Measurements from ENCODE around the gene ADORA3.
A peak's percentile ranks its signal among the peaks of the same experiment; 100 is the strongest.

ADORA3 gene

DNA sequence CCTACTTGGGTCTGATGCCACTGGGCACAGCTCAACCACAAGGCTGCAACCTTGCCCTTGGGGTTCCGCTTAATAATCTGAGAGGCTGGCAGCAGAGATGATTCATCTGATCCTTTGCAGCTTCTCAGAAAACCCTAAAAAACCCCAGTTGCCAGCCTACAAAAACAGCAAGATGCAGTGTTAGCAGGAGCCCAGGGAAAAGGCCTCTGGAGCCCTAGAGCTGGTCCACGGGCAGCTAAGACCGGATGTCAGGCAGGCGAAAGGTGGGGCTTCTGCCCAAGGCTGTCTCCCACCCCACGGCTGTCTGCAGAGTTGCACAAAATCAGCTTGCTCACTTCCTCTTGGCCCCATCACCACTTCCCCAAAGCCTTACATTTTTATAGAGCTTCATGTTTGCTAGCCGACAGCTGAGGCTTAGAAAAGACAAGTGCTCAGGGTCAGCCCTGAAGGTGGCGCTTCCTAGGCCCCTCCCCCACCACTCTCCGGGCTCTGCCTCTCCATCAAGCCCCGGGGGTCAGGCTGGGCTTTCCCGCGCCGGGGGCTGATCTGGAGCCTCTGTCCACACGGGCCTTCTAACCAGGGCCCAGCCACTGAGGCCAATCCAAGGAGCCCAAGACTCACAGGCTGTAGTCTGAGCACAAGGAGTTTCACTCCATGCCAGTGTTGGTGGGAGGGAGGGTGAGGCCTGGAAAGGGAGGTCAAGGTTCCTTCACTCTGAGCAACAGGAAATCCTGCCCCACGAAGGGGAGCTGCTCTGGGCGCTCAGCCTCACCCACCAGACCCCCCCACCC is 4.2 kb upstream of the ADORA3 start:
- DNase-seq = peak in 10 of 14 donors; percentile 47 to 87 (median 82)

DNA sequence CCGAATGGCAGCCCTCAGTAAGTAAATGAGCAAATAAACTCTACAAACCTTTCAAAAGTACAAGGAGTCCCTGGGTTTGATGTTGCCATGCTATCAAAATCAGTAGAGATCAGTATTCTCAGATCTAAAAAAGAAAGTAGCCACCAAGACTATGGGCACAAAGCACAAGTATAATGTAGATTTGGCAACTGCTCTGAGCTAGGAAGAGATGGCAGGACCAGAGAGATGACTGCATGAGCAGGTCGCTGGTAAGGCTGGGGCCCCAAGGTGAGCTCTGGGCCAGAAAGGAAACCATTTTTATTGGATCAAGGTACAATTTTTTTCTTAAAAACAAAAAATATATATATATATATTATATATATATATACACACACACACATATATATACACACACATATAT is 3.1 kb upstream of the ADORA3 start:
- no peak for DNase-seq

DNA sequence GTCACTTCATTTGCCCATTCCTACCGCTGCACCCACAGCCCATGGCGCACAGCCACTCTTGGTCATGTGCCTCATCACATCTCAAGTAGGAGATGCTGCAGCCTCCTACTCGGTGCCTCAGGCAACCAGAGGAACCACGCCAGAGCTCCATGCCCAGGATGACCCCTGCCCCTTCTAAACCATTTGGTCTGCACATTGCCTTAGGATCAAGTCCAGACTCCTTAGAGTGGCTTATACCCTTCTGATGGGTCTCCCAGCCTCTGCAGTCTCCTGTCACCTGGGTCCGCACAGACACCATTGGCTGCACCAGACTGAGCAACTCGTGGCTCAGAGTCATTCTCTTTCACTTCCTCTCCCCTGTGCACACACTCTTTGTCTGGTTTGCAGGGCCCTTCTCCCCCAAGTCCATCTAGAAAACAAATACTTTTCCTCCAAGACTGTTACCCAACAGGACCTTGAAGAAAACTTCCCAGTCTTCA is 2.2 kb upstream of the ADORA3 start:
- DNase-seq = peak in 4 of 14 donors; percentile 39 to 50 (median 44)

DNA sequence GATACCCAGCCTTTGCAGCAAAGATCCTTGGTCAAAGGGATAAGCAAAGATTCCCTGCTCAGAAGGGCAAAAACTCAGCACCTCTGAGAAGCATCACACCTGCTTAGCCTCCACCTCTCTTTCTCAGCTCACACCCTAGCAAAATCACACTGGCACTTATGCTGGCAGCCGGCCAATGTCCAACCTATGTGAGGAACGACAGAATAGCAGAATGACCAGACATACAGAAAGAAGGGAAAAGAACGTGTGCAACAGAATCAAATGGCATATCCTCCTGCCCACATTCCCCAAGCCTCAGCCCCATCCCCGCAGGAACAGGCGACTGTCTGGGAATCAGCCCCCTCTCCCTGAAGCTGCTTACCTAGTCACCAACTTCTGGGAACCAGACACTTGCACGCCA is 664 bp upstream of the ADORA3 start:
- DNase-seq = no peak

DNA sequence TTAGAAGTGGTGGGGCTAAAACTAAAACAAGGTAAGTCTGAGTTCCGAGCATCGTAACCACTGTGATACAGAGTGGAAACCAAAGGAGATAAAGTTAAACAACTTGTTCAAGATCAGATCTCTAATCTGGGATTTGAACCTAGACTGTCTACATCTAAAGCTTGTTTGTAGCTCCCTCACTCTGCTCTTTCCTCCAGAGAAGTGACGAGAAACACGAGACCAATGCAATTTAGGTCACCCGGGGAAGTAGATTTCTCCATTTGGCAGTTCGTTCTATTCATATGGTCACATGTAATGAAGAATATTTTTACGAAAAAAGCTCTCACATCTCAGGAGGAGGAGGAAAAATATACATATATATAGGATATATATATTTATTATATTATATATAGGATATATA is 1.8 kb downstream of the ADORA3 start:
- DNase-seq = no peak

DNA sequence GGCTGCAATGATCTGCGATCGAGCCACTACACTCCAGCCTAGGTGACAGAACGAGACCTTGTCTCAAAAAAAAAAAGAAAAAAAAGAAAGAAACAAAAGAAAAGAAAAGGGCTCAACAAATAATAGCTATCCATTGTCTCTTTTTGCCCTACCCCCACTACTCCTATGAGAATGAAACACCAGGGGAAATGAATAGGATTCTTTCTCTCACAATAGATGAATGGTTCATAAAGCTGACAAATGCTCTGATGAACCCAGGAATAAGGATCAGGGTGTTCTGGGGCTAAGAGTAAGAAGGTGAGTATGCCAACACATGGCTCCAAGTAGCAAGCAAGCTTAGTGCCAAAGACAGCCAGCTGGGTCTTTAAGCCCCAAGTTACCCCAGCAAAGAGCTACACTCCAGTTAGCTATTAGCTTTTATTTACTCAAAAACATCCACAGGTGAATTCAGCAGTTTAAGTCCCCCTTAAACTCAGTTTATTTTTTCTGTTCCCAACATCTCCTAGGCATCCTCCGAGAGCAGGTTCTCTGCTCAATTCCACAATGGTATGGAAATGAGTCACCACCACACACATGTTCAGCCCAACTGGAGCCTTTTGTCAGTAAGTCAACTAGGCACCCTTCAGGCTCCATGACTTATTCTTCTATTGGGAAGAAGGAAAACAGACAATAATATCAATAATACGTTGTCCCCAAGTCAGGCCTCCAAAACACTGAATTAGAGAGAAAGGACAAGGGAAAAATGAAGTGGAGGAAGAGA is 4.2 kb downstream of the ADORA3 start:
- DNase-seq = no peak

DNA sequence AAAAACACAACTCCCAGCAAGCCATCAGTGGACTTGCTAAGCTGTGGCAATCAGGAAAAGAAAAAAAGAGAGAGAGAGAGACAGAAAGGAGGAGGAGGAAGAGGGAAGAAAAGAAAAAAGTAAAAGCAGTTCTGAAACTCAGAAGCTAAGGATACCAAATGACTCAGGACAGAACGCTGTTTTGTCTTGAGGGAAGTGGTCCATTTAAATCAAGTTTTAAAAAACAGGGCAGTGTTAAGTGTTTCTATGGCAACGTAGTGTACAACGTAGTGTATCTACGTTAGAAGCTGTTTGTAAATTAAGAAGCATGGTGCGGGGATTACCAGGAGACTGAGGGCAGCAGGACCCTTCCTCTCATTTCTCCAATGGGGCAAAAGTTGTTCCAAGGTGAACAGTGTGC is 5.8 kb downstream of the ADORA3 start:
- no peak for DNase-seq

DNA sequence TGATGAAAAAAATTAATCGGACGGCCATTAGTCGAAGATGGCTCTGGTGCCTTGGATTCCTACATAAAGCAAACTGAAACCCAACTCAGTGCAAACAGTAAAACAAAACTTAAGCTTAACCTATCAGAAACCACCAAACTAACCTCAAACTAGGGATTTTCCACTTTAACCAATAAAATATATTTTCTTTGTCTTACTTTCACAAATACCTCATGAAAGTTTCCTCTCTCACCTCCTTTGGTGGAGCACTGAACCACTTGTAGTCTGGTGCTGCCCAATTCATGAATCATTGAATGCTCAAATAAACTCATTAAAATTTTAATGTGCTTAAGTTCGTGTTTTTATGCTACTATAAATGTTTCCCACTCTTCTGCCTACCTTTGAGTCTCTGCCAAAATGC is 7.0 kb downstream of the ADORA3 start:
- no peak for DNase-seq

DNA sequence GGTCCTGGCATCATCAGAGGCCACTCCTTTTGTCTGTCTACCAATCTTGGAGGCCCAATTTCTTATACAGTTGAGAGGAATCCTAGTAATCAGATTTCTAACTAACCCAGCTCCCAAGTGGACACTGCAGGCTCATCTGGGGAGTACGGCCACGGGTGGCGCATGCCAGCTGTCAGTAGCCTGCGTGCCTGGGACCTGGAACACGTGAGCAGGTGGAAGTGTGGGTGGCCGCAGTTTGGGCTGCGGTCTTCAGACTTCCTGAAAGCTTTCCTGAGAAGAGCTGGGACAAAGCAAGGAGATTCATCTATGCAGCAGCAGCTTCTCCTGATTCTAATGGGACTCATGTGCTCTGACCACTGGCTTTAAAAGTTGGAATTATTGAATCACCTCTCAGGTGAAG is 12.4 kb downstream of the ADORA3 start:
- DNase-seq = peak in 1 of 14 donors; percentile 31

DNA sequence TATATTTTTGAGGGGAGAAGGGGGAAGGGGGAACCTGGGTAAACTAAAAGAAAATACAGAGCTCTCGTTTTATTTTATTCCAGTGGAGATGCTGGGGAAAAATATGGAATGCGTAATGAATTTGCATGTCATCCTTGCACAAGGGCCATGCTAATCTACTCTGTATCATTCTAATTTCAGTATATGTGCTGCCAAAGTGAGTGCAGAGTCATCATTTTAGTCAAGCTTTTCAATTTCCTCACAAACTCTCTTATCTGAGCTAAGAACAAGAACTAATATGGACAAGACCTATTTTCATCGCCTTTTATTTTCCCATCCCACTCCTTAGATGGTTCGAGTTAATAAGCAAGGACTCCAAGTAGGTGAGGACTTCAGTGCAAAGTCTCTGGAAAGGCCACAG is 13.2 kb downstream of the ADORA3 start:
- no peak for DNase-seq

DNA sequence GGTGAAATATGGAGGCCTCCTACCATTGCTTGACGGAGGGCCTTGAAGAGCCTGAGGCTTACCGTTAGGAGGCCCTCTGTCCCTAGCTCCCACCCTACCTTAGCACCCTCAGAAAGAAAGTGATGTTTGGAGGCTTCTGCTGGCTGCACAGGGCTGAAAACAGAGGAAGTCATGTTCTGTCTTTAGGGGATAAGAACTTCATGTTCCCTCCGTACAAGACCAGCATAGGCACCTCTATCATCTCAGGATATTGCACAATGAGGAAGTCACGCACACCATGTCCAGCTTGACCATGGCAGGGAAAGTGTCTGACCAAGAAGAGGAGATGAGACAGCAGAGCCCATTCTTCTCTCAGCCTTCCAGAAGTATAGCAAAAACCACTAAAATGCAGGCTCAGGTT is 13.8 kb downstream of the ADORA3 start:
- peak in 6 of 14 donors; percentile 12 to 58 (median 33) for DNase-seq

DNA sequence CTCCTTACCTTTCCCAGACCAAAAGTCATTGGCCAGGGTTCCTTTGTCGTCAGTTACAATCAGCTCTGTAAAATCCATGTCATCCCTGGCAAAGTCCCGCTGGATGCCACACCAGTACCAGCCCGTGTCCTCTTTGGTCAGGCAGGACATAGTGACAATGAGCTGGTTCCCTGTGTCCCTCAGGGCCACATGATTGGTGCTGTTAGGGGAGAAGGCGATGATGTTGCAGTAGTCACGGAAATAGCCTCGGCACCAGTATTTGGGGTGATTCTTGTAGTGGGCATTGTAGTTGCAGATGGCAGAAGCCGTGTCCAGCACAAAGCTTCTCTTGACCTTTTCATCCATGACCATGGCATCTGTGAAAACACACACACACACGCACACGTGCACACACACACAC is 14.8 kb downstream of the ADORA3 start:
- DNase-seq = peak in 1 of 14 donors; percentile 43

DNA sequence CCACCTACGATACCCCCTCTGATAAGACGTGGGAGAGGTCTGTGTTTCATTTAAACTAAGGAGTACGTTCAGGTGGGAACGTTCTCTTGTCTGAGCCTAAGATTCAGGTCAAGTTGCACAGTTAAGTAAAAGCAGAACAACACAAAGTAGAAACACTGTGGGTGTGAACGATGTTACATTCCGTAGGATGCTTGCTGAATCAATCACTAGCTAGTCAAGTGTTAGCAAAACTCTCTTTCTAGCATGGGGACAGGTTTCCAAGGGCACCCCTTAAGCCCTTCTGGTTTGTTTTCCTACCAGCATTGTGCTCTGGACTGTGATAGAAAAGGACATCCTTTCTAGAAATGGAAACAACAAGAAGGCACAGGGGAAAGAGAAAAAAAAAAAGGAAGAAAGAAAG is 16.3 kb downstream of the ADORA3 start:
- DNase-seq = no peak

DNA sequence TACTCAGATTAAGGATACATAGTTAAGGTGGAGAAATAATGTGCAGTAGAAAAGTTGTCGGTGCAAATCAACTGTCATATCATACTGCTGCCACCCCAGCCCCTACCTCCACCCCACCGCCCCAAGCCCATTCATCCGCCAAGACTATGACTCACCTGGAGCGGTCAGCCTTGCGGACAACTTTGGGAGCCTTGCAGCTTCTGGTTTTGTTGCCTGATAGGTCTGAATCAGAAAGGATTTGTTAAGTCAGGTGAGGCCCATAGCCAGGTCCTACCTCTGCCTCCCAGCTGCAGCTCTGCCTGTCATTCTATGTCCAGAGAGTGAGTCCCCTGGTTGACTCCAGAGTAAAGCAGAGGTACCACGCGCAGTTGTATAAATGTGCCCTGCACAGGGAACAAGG is 17.0 kb downstream of the ADORA3 start:
- DNase-seq = no peak

DNA sequence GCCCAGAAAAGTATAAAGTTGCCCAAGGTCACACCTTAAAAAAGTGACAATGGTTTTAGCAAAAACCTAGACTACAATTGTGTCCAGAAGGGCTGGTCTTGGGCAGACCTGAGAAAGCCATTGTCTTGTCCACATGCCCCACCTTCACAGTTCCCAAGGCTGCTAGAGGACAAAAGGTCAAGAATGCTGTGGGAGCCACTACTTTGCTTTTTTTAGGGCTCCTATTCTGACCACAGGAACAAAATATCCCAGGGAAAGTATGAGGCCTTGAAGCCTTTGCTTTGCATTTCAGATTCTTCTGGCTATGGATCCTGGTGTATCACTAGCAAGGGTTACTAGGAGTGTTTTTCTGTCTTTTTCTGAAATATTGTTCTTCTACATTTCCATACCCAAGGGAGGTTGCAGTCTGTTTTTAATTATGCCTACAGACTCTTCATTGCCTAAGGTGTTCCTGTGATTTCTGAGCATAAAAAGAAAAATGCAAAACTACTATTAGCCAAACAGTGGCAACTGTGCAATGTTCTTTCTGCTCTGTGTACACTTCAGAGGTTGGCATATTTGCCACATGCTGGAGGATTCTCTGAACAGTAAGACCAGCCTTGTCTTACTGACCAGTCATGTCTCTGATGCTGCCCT is 18.9 kb downstream of the ADORA3 start:
- no peak for DNase-seq

DNA sequence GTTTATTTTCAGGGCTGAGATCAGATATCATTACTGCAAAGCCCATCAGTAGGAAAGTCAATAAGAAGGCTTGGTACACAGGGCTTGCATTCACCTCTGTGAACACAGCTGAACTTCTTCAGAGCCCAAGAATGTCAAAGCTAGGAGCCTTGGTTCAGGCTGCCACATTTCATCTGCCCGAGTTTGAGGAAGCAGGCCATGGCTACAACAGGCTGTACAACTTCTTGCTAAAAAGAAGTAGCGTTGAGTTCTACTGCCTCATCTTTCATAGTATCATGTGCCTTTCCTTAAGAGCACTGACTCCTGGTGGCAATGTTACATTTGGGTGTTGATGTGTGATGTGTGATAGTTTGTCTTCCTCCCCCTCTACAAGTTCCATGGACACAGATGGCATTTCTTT is 19.6 kb downstream of the ADORA3 start:
- no peak for DNase-seq

DNA sequence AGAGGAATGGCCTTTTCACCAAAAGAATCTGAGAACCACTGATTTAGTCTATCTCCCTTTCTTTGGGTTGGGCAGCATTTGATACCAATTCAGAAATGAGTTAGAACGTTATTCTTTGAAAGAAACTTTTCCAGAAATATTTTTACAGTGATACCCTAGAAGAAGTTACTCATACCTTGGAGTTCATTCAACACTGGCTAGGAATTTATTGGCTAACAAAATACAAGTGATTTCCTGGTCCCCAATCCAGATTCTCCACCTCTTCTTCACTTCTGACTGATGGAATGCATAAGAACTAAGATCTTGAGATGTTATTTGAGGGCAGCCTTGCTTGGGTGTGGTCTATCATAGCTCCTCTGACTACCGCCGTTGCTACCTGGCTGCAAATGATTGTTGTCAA is 20.3 kb downstream of the ADORA3 start:
- no peak for DNase-seq

DNA sequence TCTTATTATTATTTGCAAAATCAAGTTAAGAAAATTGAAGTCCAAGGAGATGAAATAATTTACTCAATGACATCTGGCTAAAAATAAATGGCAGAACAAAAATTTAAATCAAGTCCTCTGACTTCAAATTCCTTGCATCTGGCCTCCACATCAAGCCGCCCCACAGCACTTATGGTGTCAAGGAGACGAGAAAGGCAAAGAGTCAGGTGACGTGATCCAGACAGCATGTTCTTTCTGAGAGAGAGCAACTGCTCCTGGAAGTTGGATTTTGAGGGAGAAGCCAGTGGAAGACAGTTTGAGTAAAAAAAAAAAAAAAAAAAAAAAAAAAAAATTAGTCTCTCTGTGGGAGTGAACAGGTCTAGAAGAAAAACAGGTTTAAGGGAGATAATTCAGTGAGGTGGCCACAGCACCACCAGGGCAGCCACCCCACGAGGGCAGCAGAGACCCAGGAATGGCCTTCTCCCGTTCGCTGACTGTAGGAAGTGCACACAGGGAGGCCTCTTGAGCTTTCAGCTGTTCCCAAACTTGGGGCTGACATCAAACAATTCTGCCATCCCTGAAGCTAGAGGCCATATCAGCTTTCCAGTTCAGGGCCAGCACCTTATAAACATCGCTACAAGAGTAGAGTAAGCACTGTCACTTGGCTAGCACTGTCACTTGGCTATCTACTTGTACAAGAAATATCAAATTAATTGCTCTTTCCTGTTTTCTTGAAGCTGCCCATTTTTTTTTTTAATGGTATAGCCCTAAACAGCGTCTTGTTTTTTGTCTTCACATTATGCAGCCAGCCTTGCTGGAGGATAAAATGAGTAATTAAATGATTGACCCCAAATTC is 21.8 kb downstream of the ADORA3 start:
- peak in 11 of 14 donors; percentile 27 to 77 (median 58) for DNase-seq

DNA sequence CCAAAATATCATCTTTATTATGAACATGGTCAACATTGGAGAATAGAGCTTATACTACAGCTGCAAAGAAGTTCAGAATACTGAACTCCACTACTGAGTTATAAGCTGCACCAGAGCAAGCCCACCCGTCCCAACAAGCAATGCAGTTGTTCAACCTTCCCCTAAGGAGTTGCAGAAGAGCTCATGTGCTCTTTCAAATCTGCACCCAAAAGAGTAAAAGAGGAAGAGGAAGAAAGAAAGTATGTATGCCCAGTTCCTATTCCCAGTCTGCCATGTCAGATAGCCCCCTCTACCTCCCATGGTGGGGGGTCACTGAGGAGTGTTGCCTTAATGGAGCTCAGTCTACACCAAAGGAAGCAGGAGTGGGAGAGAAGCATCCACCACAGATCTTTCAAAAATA is 22.8 kb downstream of the ADORA3 start:
- DNase-seq = no peak

DNA sequence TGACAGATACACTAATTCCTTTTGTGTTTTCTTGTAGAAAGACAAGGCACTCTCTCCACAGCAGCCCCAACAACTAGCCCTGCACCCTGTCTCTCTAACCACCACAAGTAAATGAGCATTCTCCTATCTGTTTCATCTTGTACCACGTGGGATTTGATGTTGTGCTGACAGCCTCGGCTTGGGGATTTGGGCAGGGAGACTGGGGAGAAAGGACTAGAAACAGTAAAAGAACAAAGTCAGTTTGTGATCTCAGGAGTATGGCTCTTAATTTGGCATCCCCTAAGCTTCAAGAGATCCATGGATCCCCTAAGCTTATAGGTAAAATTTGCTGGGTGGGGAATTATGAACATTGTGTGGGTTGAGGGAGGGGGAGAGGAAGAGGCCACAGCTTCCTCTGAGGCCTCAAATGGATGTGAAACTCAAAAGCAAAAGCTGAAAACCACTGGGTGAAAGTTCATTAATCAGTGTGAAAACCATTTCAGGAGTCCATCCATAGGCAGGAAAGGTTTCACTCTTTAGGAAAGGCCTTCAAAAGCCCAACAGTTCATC is 26.6 kb downstream of the ADORA3 start:
- DNase-seq = no peak

DNA sequence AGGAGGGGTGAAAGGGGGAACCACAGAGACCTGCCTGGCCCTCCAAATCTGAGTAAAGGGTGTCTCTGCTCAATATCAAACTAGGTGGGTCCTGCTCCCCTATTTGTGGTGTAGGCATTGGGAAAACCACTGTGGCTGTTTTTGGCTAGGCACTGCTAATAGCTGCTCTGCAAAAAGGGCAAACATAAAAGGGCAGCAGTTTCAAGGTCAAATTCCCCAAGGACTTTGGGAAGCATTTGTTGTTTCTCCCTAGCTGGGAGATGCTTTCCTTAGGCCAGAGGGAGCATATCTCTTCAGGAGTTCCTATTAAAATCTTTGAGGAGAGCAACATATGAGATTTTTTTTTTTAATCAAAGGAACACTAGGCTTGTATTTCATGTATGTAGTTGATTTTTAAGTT is 27.2 kb downstream of the ADORA3 start:
- DNase-seq = no peak

DNA sequence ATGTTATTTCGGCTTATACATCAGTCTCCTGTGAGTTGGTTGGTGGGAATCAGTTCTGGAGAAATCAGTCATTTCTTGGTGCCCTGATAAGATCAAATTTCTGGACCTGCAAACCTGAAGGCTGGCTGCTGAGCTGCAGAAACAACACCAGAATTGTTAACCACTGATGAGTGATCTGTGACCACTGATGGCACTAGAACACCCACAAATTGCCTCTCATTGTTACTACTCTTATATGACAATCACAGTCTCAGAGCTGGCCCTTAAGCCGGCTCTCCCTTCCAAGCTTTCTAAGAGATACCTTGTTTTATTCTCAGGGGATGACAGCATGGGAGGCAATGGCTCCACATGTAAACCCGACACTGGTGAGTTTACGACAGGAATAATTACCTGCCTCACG is 27.7 kb downstream of the ADORA3 start:
- no peak for DNase-seq
